ENCODE results near the gene MYMK.

The MYMK gene

GRCh38 chr9:133527444-133527920, 2.7 kb upstream of the MYMK start:
- H2AFZ ChIP-seq (ENCODE audit: low read depth, low read length), result no peak overlapping the region
- H3K4me3 ChIP-seq (ENCODE audit: low read length), result no peak overlapping the region
- H3K9me3 ChIP-seq (ENCODE audit: insufficient read depth, low read length), result no peaks in the 10 kb centered on the region
- no peaks in the 10 kb centered on the region for H3K36me3 ChIP-seq (replicated peaks; ENCODE audit: low read depth, low read length)
- H3K79me2 ChIP-seq (ENCODE audit: low read length), result no peaks in the 10 kb centered on the region
- peaks cover 56% of the 10 kb centered on the region for H3K27me3 ChIP-seq (ENCODE audit: low read depth, low read length)
- H3K9ac ChIP-seq (ENCODE audit: low read length), result no peak overlapping the region
- no peak overlapping the region for H3K4me2 ChIP-seq (ENCODE audit: low read length)
- no peak overlapping the region for H3K27ac ChIP-seq (ENCODE audit: low read length)
- TF ChIP-seq EZH2phosphoT487 (IDR thresholded peaks at IDR 0.05; ENCODE audit: low read depth), result no peak
- TF ChIP-seq, protein P1, sequence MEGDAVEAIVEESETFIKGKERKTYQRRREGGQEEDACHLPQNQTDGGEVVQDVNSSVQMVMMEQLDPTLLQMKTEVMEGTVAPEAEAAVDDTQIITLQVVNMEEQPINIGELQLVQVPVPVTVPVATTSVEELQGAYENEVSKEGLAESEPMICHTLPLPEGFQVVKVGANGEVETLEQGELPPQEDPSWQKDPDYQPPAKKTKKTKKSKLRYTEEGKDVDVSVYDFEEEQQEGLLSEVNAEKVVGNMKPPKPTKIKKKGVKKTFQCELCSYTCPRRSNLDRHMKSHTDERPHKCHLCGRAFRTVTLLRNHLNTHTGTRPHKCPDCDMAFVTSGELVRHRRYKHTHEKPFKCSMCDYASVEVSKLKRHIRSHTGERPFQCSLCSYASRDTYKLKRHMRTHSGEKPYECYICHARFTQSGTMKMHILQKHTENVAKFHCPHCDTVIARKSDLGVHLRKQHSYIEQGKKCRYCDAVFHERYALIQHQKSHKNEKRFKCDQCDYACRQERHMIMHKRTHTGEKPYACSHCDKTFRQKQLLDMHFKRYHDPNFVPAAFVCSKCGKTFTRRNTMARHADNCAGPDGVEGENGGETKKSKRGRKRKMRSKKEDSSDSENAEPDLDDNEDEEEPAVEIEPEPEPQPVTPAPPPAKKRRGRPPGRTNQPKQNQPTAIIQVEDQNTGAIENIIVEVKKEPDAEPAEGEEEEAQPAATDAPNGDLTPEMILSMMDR (IDR thresholded peaks at IDR 0.05; ENCODE audit: low read depth, low read length), result no peak
- no peaks in the 10 kb centered on the region for H4K20me1 ChIP-seq (ENCODE audit: insufficient read depth, low read length)
- no peaks in the 10 kb centered on the region for H3K4me1 ChIP-seq (ENCODE audit: low read length)

- no peak overlapping the region for H3K27ac ChIP-seq (ENCODE audit: low read length)
- H3K4me2 ChIP-seq (ENCODE audit: low read length), result no peak overlapping the region
- no peak overlapping the region for H2AFZ ChIP-seq (ENCODE audit: low read depth, low read length)
- no peaks in the 10 kb centered on the region for H3K9me3 ChIP-seq (ENCODE audit: insufficient read depth, low read length)
- no peaks in the 10 kb centered on the region for H3K79me2 ChIP-seq (ENCODE audit: low read length)
- H4K20me1 ChIP-seq (ENCODE audit: insufficient read depth, low read length), result no peaks in the 10 kb centered on the region
- H3K9ac ChIP-seq (ENCODE audit: low read length), result no peak overlapping the region
- no peaks in the 10 kb centered on the region for H3K36me3 ChIP-seq (replicated peaks; ENCODE audit: low read depth, low read length)
- TF ChIP-seq, protein P1 (IDR thresholded peaks at IDR 0.05; ENCODE audit: low read depth, low read length), result no peak
- no peak for TF ChIP-seq EZH2phosphoT487 (IDR thresholded peaks at IDR 0.05; ENCODE audit: low read depth)
- peaks cover 56% of the 10 kb centered on the region for H3K27me3 ChIP-seq (ENCODE audit: low read depth, low read length)
- no peaks in the 10 kb centered on the region for H3K4me1 ChIP-seq (ENCODE audit: low read length)
- H3K4me3 ChIP-seq (ENCODE audit: low read length), result no peak overlapping the region
Observed at GRCh38 chr9:133526721-133527321, 2.1 kb upstream of the MYMK start.

- Histone ChIP-seq H3K79me2 (ENCODE audit: low read length) (no peaks in the 10 kb centered on the region), H3K27ac (ENCODE audit: low read length) (no peak overlapping the region), H3K4me1 (ENCODE audit: low read length) (no peaks in the 10 kb centered on the region), H3K27me3 (ENCODE audit: low read depth, low read length) (peaks cover 50% of the 10 kb centered on the region), H3K9ac (ENCODE audit: low read length) (no peak overlapping the region), H2AFZ (ENCODE audit: low read depth, low read length) (no peak overlapping the region), H4K20me1 (ENCODE audit: insufficient read depth, low read length) (no peaks in the 10 kb centered on the region), H3K36me3 (replicated peaks; ENCODE audit: low read depth, low read length) (no peaks in the 10 kb centered on the region), H3K4me2 (ENCODE audit: low read length) (no peak overlapping the region), H3K9me3 (ENCODE audit: insufficient read depth, low read length) (no peaks in the 10 kb centered on the region), H3K4me3 (ENCODE audit: low read length) (no peak overlapping the region)
- TF ChIP-seq, protein P1 (IDR thresholded peaks at IDR 0.05; ENCODE audit: low read depth, low read length), result no peak
- no peak for TF ChIP-seq EZH2phosphoT487 (IDR thresholded peaks at IDR 0.05; ENCODE audit: low read depth)
Observed at GRCh38 chr9:133525677-133526076, 918 bp upstream of the MYMK start.

- no peak overlapping the region for H3K4me2 ChIP-seq (ENCODE audit: low read length)
- H3K9me3 ChIP-seq (ENCODE audit: insufficient read depth, low read length), result no peaks in the 10 kb centered on the region
- TF ChIP-seq EZH2phosphoT487 (IDR thresholded peaks at IDR 0.05; ENCODE audit: low read depth), result no peak
- TF ChIP-seq, protein P1 (IDR thresholded peaks at IDR 0.05; ENCODE audit: low read depth, low read length), result no peak
- peaks cover 41% of the 10 kb centered on the region for H3K27me3 ChIP-seq (ENCODE audit: low read depth, low read length)
- no peaks in the 10 kb centered on the region for H3K4me1 ChIP-seq (ENCODE audit: low read length)
- no peak overlapping the region for H2AFZ ChIP-seq (ENCODE audit: low read depth, low read length)
- no peak overlapping the region for H3K4me3 ChIP-seq (ENCODE audit: low read length)
- H4K20me1 ChIP-seq (ENCODE audit: insufficient read depth, low read length), result no peaks in the 10 kb centered on the region
- H3K79me2 ChIP-seq (ENCODE audit: low read length), result no peaks in the 10 kb centered on the region
- no peak overlapping the region for H3K27ac ChIP-seq (ENCODE audit: low read length)
- H3K36me3 ChIP-seq (replicated peaks; ENCODE audit: low read depth, low read length), result no peaks in the 10 kb centered on the region
- H3K9ac ChIP-seq (ENCODE audit: low read length), result no peak overlapping the region
Observed at GRCh38 chr9:133524146-133524545, 613 bp downstream of the MYMK start.
